Transverse colon (tissue), 4 donors: ENCODE results near the gene OPA3. TPM values are rescaled to one million over a fixed set of nuclear protein-coding genes. Genes with fewer than 3 reads are reported as not detected.

Source experiments
- DNase-seq: peaks from one replicate; pipeline ENCODE4 v3.0.0-alpha.2; 2019
- H3K27ac ChIP-seq, 4 donors: fragments of 200-600 bp; sonication (generic); 2 replicates each; pipeline ENCODE4 v1.5.1; 2016 to 2018; ENCODE audit warnings: inconsistent platforms in 4 of 4
- H3K27me3 ChIP-seq: fragments of 200-600 bp; sonication (generic); 2 replicates; pipeline ENCODE4 v1.5.1; 2017; ENCODE audit warnings: inconsistent platforms
- H3K36me3 ChIP-seq, 4 donors: fragments of 200-600 bp; sonication (generic); 2 replicates each; pipeline ENCODE4 v1.5.1; 2017 to 2019; ENCODE audit warnings: inconsistent platforms in 4 of 4
- H3K4me1 ChIP-seq, 4 donors: fragments of 200-600 bp; sonication (generic); 2 replicates each; pipeline ENCODE4 v1.5.1; 2017 to 2020; ENCODE audit warnings: inconsistent platforms in 4 of 4
- H3K4me3 ChIP-seq, 4 donors: fragments of 200-600 bp; sonication (generic); 1 replicate in 1 of 4; 2 replicates in 3 of 4; pipeline versions ENCODE4 v1.5.1 to v1.6.1; 2017 to 2019; ENCODE audit warnings: inconsistent platforms in 4 of 4
- H3K9me3 ChIP-seq, 2 donors: fragments of 200-600 bp; sonication (generic); 2 replicates each; pipeline ENCODE4 v1.5.1; 2017 to 2019; ENCODE audit warnings: inconsistent platforms in 2 of 2
- CTCF ChIP-seq, 5 experiments: fragments of 200-600 bp in 3 of 5; fragments of 450-650 bp in 2 of 5; sonication (generic) in 3 of 5; IDR thresholded peaks; 1 replicate in 2 of 5; 2 replicates in 3 of 5; pipeline ENCODE4 v1.5.1; 2016 to 2017; ENCODE audit warnings: antibody characterized with exemption in 5 of 5, inconsistent platforms in 3 of 5, mild to moderate bottlenecking in 2 of 5, moderate library complexity in 1 of 5
- EP300 ChIP-seq: sonication (generic); formaldehyde crosslinking; IDR thresholded peaks from one replicate; pipeline ENCODE4 v1.6.1; 2017; ENCODE audit warnings: antibody characterized with exemption, low read depth
- POLR2A ChIP-seq: fragments of 450-650 bp; IDR thresholded peaks from one replicate; pipeline ENCODE4 v1.6.1; 2016; ENCODE audit warnings: antibody characterized with exemption, mild to moderate bottlenecking, moderate library complexity
- POLR2AphosphoS5 ChIP-seq, 3 donors: sonication (generic); formaldehyde crosslinking; IDR thresholded peaks; one replicate each; pipeline ENCODE4 v1.6.1; 2016; ENCODE audit warnings: antibody characterized with exemption in 3 of 3
- WGBS, 2 donors: methylation state at CpG; one replicate each; pipeline ENCODE4 v1.1.5; 2018; ENCODE audit warnings: low coverage in 1 of 2; 5-methylcytosine and 5-hydroxymethylcytosine counted together
- in situ Hi-C, 4 donors: fragments of 200-750 bp; cut with MboI; loops; one replicate each; pipeline versions ENCODE4 v1.15.0 to v1.15.1; 2017; ENCODE audit warnings: low sequenced_read_pairs in 3 of 4, low pct_ligation_motif_present in 1 of 4, low pct_unique_long_range_greater_than_20kb in 1 of 4
- intact Hi-C: fragments of 100-400 bp; cut with DNase I; formaldehyde crosslinking; loops from one replicate; pipeline ENCODE4 v1.15.1; 2023; ENCODE audit warnings: low total_unique reads
- total RNA-seq, 4 donors: library from RNA; depleted of rRNA; stranded (reverse); fragments of >200 nt; gene quantifications; one replicate each; pipeline ENCODE4 v1.1.0, GENCODE V29; 2016

Gene OPA3
- total RNA-seq, 4 donors from 2014 or later = 6.7 to 10.8 (median 8.6) TPM

GRCh38 chr19:45505151-45505995 is 79.2 kb downstream of the OPA3 start:
- Histone ChIP-seq H3K27me3 (no peaks in the 10 kb centered on the region), H3K4me3 (no peak overlapping the region), H3K9me3 (no peaks in the 10 kb centered on the region), H3K27ac (peak overlapping the region; percentile 98 to 100 (median 99)), H3K36me3 (no peaks in the 10 kb centered on the region), H3K4me1 (peaks cover 6 to 18% (median 17%) of the 10 kb centered on the region in 4 donors)
- TF ChIP-seq CTCF (IDR thresholded peaks at IDR 0.05) (no peak), EP300 (no peak), POLR2A (no peak), POLR2AphosphoS5 (IDR thresholded peaks at IDR 0.05) (no peak)
- DNase-seq = no peak
- in situ Hi-C loops = no loop called here
- WGBS, 2 donors = 84 to 100% methylated on average over 1 to 8 of the region's 8 CpGs
- intact Hi-C loops = no loop called here

- TF ChIP-seq POLR2A = no peak
- TF ChIP-seq EP300 = no peak
- no peak for TF ChIP-seq POLR2AphosphoS5 (IDR thresholded peaks at IDR 0.05)
- TF ChIP-seq CTCF (IDR thresholded peaks at IDR 0.05) = no peak
- no peaks in the 10 kb centered on the region for H3K9me3 ChIP-seq
- 80 to 86% methylated on average over 6 to 9 of the region's 9 CpGs for WGBS, 2 donors
- no peak overlapping the region for H3K4me3 ChIP-seq
- H3K4me1 ChIP-seq = peaks cover 3 to 17% (median 12%) of the 10 kb centered on the region in 4 donors
- H3K27me3 ChIP-seq = peaks cover 13% of the 10 kb centered on the region
- DNase-seq = no peak
- H3K36me3 ChIP-seq = no peaks in the 10 kb centered on the region
- in situ Hi-C loops (no loop called here), intact Hi-C loops (no loop called here)
- H3K27ac ChIP-seq = no peak overlapping the region
These were observed 80.7 kb downstream of the OPA3 start for GRCh38 chr19:45503909-45504308.

- Histone ChIP-seq H3K27me3 (peaks cover 25% of the 10 kb centered on the region), H3K4me3 (no peak overlapping the region), H3K27ac (peak overlapping the region in 1 of 4 donors; percentile 30), H3K4me1 (peaks cover 9 to 35% (median 29%) of the 10 kb centered on the region in 4 donors), H3K36me3 (no peaks in the 10 kb centered on the region), H3K9me3 (no peaks in the 10 kb centered on the region)
- DNase-seq = no peak
- TF ChIP-seq POLR2AphosphoS5 (IDR thresholded peaks at IDR 0.05) (no peak), EP300 (no peak), CTCF (IDR thresholded peaks at IDR 0.05) (no peak), POLR2A (no peak)
- in situ Hi-C loops (no loop called here), intact Hi-C loops (no loop called here)
- WGBS, 2 donors = 62 to 63% methylated on average over 5 of the region's 5 CpGs
These were observed 82.5 kb downstream of the OPA3 start for GRCh38 chr19:45502111-45502510.

GRCh38 chr19:45501730-45502014 is 82.9 kb downstream of the OPA3 start:
- Histone ChIP-seq H3K4me1 (peaks cover 10 to 36% (median 30%) of the 10 kb centered on the region in 4 donors), H3K9me3 (no peaks in the 10 kb centered on the region), H3K4me3 (no peak overlapping the region), H3K27me3 (peaks cover 25% of the 10 kb centered on the region), H3K36me3 (no peaks in the 10 kb centered on the region), H3K27ac (no peak overlapping the region)
- 66 to 83% methylated on average over 1 to 2 of the region's 2 CpGs for WGBS, 2 donors
- DNase-seq = no peak
- intact Hi-C loops (no loop called here), in situ Hi-C loops (no loop called here)
- TF ChIP-seq POLR2AphosphoS5 (IDR thresholded peaks at IDR 0.05) = no peak
- TF ChIP-seq EP300 = no peak
- no peak for TF ChIP-seq CTCF (IDR thresholded peaks at IDR 0.05)
- TF ChIP-seq POLR2A = no peak
